Heart left ventricle (tissue), 13 donors: ENCODE results near the gene SSX2IP.

Source experiments
- CTCF ChIP-seq, 12 donors: fragments of 200-600 bp; sonication (generic) in 4 of 12; IDR thresholded peaks; one replicate each; pipeline versions ENCODE4 v1.5.0 to v1.8.0; 2018 to 2022; ENCODE audit warnings: antibody characterized with exemption in 12 of 12, mild to moderate bottlenecking in 5 of 12
- POLR2A ChIP-seq, 2 donors: fragments of 450-650 bp; IDR thresholded peaks; one replicate each; pipeline ENCODE4 v1.6.1; 2017; ENCODE audit warnings: antibody characterized with exemption in 2 of 2, mild to moderate bottlenecking in 2 of 2, moderate library complexity in 2 of 2
- donor health status: ischemic (EF 13 %, LVEDD 7.1; RV severe dilation, severe dysfunction).
- donor health status: DM: no; HTN: yes; CAD: no.
- donor health status: DM: no; HTN: no; CAD: no.
- donor health status: ischemic (EF 25% LVEDD 6.9; RV normal size, moderate dysfunction).
- donor health status: ischemic (EF 25% LVEDD 5.7; RV mildly dilated, moderate dysfunction).
- donor health status: ischemic (EF 35%, LVEDD 5.7; RV mildly dilated, moderate dysfunction).
- donor health status: nonischemic (EF 11% LVEDD 7.7; RV severe dilation, severe dysfunction).
- donor health status: DM: yes; HTN: yes; CAD: no.
- donor health status: PGD.
- donor health status: ischemic (EF 29% LVEDD 5.4; RV normal size, mild dysfunction).
- donor health status: nonischemic (EF 23%, LVEDD 6.1; RV moderate dilation, normal function).

DNA sequence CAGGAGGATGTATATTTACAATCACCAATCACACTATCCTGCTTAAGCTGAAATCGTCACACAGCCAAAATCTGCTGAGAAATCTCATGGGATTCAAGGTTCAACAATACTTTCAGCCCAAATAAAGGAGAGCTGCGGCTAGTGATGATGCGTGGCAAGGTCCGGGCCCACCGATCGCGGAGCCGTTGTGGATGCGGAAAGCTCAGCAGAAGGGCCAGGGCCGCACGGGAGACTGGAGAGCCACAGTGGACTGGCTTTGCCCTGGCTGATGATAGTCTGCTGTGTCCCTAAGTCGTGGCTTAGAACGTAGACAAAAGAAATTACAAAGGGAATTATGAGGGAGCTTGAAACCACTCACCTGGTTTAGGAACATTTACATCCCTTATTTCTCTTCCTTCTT is 48.0 kb upstream of the SSX2IP start:
- TF ChIP-seq POLR2A (IDR thresholded peaks at IDR 0.05): no peak
- TF ChIP-seq CTCF (IDR thresholded peaks at IDR 0.05): no peak
